Spleen (tissue), 11 donors: ENCODE measurements around the gene MDGA2. TPM values are rescaled to one million over a fixed set of nuclear protein-coding genes. Genes with fewer than 3 reads are reported as not detected.
"Not testable (repeated sequence)": the region's sequence is repeated elsewhere in the genome, so short reads cannot be mapped to it uniquely, and the experiment has no call there.

Source experiments
- DNase-seq: peaks from one replicate; pipeline ENCODE4 v3.0.0-alpha.2; 2020
- H3K27ac ChIP-seq, 8 donors: fragments of 200-600 bp; sonication (generic) in 7 of 8; 1 replicate in 4 of 8; 2 replicates in 4 of 8; pipeline versions ENCODE4 v1.5.0 to v1.8.0; 2016 to 2021; ENCODE audit warnings: inconsistent platforms in 4 of 8, mild to moderate bottlenecking in 4 of 8, moderate library complexity in 1 of 8
- H3K27me3 ChIP-seq, 7 donors: fragments of 200-600 bp; sonication (generic) in 6 of 7; replicated peaks in 1 of 7; 1 replicate in 4 of 7; 2 replicates in 3 of 7; pipeline versions ENCODE4 v1.5.0 to v1.8.0; 2016 to 2021; ENCODE audit warnings: inconsistent platforms in 3 of 7, mild to moderate bottlenecking in 1 of 7
- H3K36me3 ChIP-seq, 6 donors: fragments of 200-600 bp; sonication (generic) in 5 of 6; 1 replicate in 4 of 6; 2 replicates in 2 of 6; pipeline versions ENCODE4 v1.5.0 to v1.8.0; 2016 to 2021; ENCODE audit warnings: inconsistent platforms in 2 of 6
- H3K4me1 ChIP-seq, 6 donors: fragments of 200-600 bp; sonication (generic) in 5 of 6; 1 replicate in 3 of 6; 2 replicates in 3 of 6; pipeline versions ENCODE4 v1.5.0 to v1.8.0; 2016 to 2021; ENCODE audit warnings: inconsistent platforms in 3 of 6
- H3K4me3 ChIP-seq, 8 donors: fragments of 200-600 bp; sonication (generic) in 7 of 8; 1 replicate in 4 of 8; 2 replicates in 4 of 8; pipeline versions ENCODE4 v1.5.0 to v1.8.0; 2016 to 2021; ENCODE audit warnings: inconsistent platforms in 4 of 8, mild to moderate bottlenecking in 4 of 8, moderate library complexity in 2 of 8
- H3K9me3 ChIP-seq, 8 donors: fragments of 200-600 bp; sonication (generic) in 7 of 8; 1 replicate in 4 of 8; 2 replicates in 4 of 8; pipeline versions ENCODE4 v1.5.0 to v1.8.0; 2016 to 2021; ENCODE audit warnings: inconsistent platforms in 4 of 8
- CTCF ChIP-seq, 11 experiments: fragments of 200-600 bp in 7 of 11; fragments of 450-650 bp in 4 of 11; sonication (generic) in 4 of 11; IDR thresholded peaks in 8 of 11; conservative IDR thresholded peaks in 3 of 11; 1 replicate in 7 of 11; 2 replicates in 4 of 11; pipeline versions ENCODE4 v1.4.0 to v1.8.0; 2016 to 2021; ENCODE audit warnings: antibody characterized with exemption in 11 of 11, inconsistent platforms in 4 of 11, mild to moderate bottlenecking in 1 of 11
- POLR2A ChIP-seq, 3 donors: fragments of 450-650 bp; IDR thresholded peaks; one replicate each; pipeline ENCODE4 v1.5.1; 2017; ENCODE audit warnings: antibody characterized with exemption in 3 of 3, mild to moderate bottlenecking in 1 of 3
- POLR2AphosphoS5 ChIP-seq, 3 donors: sonication (generic); formaldehyde crosslinking; IDR thresholded peaks; one replicate each; pipeline ENCODE4 v1.5.1; 2017; ENCODE audit warnings: antibody characterized with exemption in 3 of 3
- WGBS, 5 donors: extraction: QIAGEN DNeasy Blood & Tissue Kit in 3 of 5; methylation state at CpG; one replicate each; pipeline versions ENCODE4 v1.1.5 to v1.1.7; 2013 to 2018; 5-methylcytosine and 5-hydroxymethylcytosine counted together
- intact Hi-C: fragments of 100-400 bp; cut with DNase I; formaldehyde crosslinking; loops from one replicate; pipeline ENCODE4 v1.15.0; 2023; ENCODE audit warnings: low total_unique reads
- polyA plus RNA-seq, 3 donors: library from polyadenylated mRNA; stranded (reverse); fragments of 200-250 nt; gene quantifications; one replicate each; pipeline ENCODE4 v1.2.1, GENCODE V29; 2013
- total RNA-seq, 7 donors: library from RNA; depleted of rRNA in 3 of 7; stranded (reverse); fragments of >200 nt in 3 of 7; fragmentation: NEBNext Ultra II Directional in 4 of 7; extraction: Animal tissue kit (Norgen Biotek cat#: 25700) in 4 of 7; gene quantifications; one replicate each; pipeline versions ENCODE4 v1.1.0 to v1.2.1, GENCODE V29; 2016 to 2021
- donor health status: healthy with polysubstance abuse.
- donor health status: DM: no; HTN: no; CAD: no; lungs with moderate emphysema.
- donor health status: DM: no; HTN: no; CAD: no.
- donor health status: Bipolar disorder and iron deficiency.
- donor health status: healthy.
- donor health status: DM: no; HTN: no; CAD: no.
- donor health status: DM: yes; HTN: yes; CAD: no.

The MDGA2 gene
- total and polyA plus RNA-seq, 10 donors, result 0.06 to 0.26 (median 0.07) TPM; not detected in 7

DNA sequence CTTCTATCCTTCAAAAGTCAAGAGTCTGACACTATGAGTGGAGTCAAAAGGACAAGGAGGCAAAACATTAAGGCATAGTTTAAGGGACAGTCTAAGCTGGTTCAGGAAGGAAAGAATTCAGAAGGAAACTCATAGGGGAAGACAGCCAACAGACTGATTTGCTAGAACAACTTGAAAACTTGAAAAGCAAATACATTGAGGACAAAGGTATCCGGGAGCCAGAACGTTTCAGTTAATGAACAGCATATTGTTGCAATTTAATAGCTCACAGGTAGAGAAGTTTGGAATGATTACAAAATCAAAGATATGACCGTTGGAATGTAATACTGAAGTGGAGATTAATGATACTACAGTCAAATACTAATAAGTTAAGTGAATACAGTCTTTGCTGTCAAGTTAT, 711.0 kb downstream of the MDGA2 start:
- intact Hi-C loops, result no loop called here
- no peak overlapping the region for H3K4me3 ChIP-seq
- H3K4me1 ChIP-seq, result no peaks in the 10 kb centered on the region
- H3K36me3 ChIP-seq, result no peaks in the 10 kb centered on the region
- no peak for DNase-seq
- H3K9me3 ChIP-seq, result peaks cover 0 to 14% (median 4%) of the 10 kb centered on the region in 8 donors
- H3K27me3 ChIP-seq, result no peaks in the 10 kb centered on the region
- TF ChIP-seq POLR2AphosphoS5 (IDR thresholded peaks at IDR 0.05), result no peak
- TF ChIP-seq CTCF (IDR thresholded peaks at IDR 0.05 in 8 of 11, conservative IDR thresholded peaks at IDR 0.05 in 3 of 11), result no peak
- no peak for TF ChIP-seq POLR2A (IDR thresholded peaks at IDR 0.05)
- WGBS, 5 donors, result 57 to 70% (median 67%) methylated on average over 3 of the region's 3 CpGs
- no peak overlapping the region for H3K27ac ChIP-seq

- no peak for DNase-seq
- no peak for TF ChIP-seq POLR2AphosphoS5 (IDR thresholded peaks at IDR 0.05)
- TF ChIP-seq POLR2A (IDR thresholded peaks at IDR 0.05), result no peak
- no peak for TF ChIP-seq CTCF (IDR thresholded peaks at IDR 0.05 in 8 of 11, conservative IDR thresholded peaks at IDR 0.05 in 3 of 11)
- 82 to 96% (median 85%) methylated on average over 2 of the region's 2 CpGs for WGBS, 5 donors
Observed at GRCh38 chr14:46951103-46951502, 724.3 kb downstream of the MDGA2 start.

DNA sequence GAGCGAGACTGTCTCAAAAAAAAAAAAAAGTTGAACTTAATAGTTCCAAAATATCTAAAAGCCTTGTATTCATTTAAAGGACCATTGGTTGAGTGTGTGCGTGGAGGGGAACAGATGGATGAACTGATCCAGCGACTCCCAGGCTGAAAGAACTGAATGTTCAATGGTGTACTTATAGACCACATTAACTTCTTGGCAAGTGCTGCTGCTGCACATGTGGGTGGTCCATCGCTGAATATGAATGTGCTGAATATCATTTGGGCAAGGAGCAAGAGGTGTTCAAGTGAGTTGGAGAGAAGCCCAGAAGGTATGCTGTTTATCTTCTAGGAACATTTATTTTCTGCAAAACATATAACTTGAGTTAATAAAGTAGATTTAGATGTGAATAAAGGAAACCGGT, 734.8 kb downstream of the MDGA2 start:
- H3K27me3 ChIP-seq, result no peaks in the 10 kb centered on the region
- no peaks in the 10 kb centered on the region for H3K4me1 ChIP-seq
- 74 to 88% (median 86%) methylated on average over 5 of the region's 5 CpGs for WGBS, 5 donors
- no peak overlapping the region for H3K4me3 ChIP-seq
- H3K9me3 ChIP-seq, result peaks cover 0 to 42% (median 29%) of the 10 kb centered on the region in 8 donors
- H3K27ac ChIP-seq, result no peak overlapping the region
- no peak for TF ChIP-seq POLR2AphosphoS5 (IDR thresholded peaks at IDR 0.05)
- intact Hi-C loops, result no loop called here
- no peak for DNase-seq
- H3K36me3 ChIP-seq, result no peaks in the 10 kb centered on the region

More at GRCh38 chr14:46951103-46951502, 724.3 kb downstream of the MDGA2 start:
- H3K27me3 ChIP-seq, result no peaks in the 10 kb centered on the region
- no peak overlapping the region for H3K4me3 ChIP-seq
- H3K4me1 ChIP-seq, result no peaks in the 10 kb centered on the region
- intact Hi-C loops, result no loop called here
- H3K9me3 ChIP-seq, result peaks cover 0 to 31% (median 20%) of the 10 kb centered on the region in 8 donors
- H3K36me3 ChIP-seq, result no peaks in the 10 kb centered on the region
- H3K27ac ChIP-seq, result no peak overlapping the region

DNA sequence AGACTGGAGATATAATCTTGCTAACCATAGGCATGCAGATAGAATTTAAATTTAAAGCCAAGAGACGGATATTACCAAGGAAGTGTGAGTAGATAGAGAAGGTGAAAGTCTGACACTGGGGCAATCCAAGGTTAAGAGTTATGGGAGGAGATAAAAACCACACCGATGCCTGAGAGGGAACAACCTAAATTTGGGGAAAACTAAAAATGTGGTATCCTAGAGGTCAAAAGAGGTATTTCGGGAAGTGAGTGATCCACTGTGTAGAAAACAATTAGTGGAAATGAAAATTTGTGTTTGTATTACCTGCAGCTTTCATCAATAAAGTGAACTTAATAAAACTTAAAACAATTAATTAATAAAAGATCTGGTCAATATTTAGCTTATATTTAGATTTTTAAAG, 754.9 kb downstream of the MDGA2 start:
- intact Hi-C loops, result no loop called here
- no peak for TF ChIP-seq POLR2A (IDR thresholded peaks at IDR 0.05)
- no peak for TF ChIP-seq POLR2AphosphoS5 (IDR thresholded peaks at IDR 0.05)
- TF ChIP-seq CTCF (IDR thresholded peaks at IDR 0.05 in 8 of 11, conservative IDR thresholded peaks at IDR 0.05 in 3 of 11), result no peak
- no peaks in the 10 kb centered on the region for H3K4me1 ChIP-seq
- WGBS, 5 donors, result 85 to 91% (median 88%) methylated on average over 3 of the region's 3 CpGs
- DNase-seq, result no peak
- no peak overlapping the region for H3K27ac ChIP-seq
- H3K4me3 ChIP-seq, result no peak overlapping the region
- no peaks in the 10 kb centered on the region for H3K36me3 ChIP-seq
- H3K9me3 ChIP-seq, result peaks cover 0 to 9% (median 0%) of the 10 kb centered on the region in 8 donors
- no peaks in the 10 kb centered on the region for H3K27me3 ChIP-seq

DNA sequence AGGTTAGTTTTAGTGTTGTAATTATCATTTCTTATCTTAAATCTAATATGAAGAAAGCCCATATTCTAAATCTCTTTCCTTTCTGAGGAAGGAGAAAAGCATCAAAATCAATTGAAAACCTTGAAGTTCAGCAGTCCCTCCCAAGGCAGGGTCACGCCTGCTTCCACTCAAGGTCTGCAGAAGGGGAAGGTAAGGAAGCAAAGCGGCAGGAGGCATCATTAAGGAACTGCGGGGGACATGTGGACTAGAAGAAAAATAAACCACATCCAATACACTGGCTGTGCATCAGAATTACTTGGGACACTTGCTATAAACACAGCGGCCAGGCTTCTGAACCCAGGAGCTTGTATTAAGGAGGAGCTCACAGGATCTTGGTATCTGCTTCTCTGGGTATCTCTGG, 759.9 kb downstream of the MDGA2 start:
- H3K27ac ChIP-seq, intact Hi-C loops, H3K9me3 ChIP-seq, H3K36me3 ChIP-seq, H3K27me3 ChIP-seq, DNase-seq, H3K4me1 ChIP-seq, H3K4me3 ChIP-seq: not testable (repeated sequence)
- WGBS, 5 donors, result 64 to 88% (median 70%) methylated on average over 3 to 4 of the region's 4 CpGs
